Gastroesophageal sphincter (tissue), 3 donors: Measurements from ENCODE around the gene MAPK9.

Source experiments
- EP300 ChIP-seq: sonication (generic); formaldehyde crosslinking; IDR thresholded peaks from one replicate; pipeline ENCODE4 v1.6.1; 2017; ENCODE audit warnings: antibody characterized with exemption, mild to moderate bottlenecking
- POLR2A ChIP-seq, 2 donors: fragments of 450-650 bp; IDR thresholded peaks; one replicate each; pipeline ENCODE4 v1.6.1; 2017; ENCODE audit warnings: antibody characterized with exemption in 2 of 2, mild to moderate bottlenecking in 2 of 2, moderate library complexity in 1 of 2
- TF ChIP-seq, protein P1 (sequence below), 4 experiments: fragments of 200-600 bp in 2 of 4; fragments of 450-650 bp in 2 of 4; sonication (generic) in 1 of 4; IDR thresholded peaks; one replicate each; pipeline ENCODE4 v1.5.1; 2017 to 2019; ENCODE audit warnings: antibody characterized with exemption in 4 of 4, mild to moderate bottlenecking in 2 of 4, moderate library complexity in 2 of 4

DNA sequence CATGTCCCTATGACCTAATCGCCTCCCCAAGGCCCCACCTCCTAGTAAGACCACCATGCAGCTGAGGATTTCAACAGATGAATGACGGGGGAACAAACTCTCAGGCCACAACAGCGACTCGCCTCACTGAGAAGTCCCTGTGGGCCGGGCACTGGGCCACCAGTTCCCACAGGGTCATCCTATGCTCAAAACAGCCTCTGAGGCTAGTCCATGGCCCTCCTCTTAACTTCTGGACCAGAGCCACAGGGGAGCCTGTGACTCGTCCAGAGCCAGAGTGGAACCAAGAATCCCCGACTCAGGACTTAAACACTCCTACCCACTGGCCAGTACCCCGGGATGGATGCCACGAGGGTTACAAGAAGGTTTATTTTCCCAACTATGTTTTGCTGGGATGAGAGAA, 49.0 kb upstream of the MAPK9 start:
- TF ChIP-seq, protein P1, sequence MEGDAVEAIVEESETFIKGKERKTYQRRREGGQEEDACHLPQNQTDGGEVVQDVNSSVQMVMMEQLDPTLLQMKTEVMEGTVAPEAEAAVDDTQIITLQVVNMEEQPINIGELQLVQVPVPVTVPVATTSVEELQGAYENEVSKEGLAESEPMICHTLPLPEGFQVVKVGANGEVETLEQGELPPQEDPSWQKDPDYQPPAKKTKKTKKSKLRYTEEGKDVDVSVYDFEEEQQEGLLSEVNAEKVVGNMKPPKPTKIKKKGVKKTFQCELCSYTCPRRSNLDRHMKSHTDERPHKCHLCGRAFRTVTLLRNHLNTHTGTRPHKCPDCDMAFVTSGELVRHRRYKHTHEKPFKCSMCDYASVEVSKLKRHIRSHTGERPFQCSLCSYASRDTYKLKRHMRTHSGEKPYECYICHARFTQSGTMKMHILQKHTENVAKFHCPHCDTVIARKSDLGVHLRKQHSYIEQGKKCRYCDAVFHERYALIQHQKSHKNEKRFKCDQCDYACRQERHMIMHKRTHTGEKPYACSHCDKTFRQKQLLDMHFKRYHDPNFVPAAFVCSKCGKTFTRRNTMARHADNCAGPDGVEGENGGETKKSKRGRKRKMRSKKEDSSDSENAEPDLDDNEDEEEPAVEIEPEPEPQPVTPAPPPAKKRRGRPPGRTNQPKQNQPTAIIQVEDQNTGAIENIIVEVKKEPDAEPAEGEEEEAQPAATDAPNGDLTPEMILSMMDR (IDR thresholded peaks at IDR 0.05): no peak
- TF ChIP-seq EP300 (no peak), POLR2A (IDR thresholded peaks at IDR 0.05) (no peak)
